Epithelial cell of alveolus of lung (primary cell): ENCODE results near the gene TMSB10. TPM values are rescaled to one million over a fixed set of nuclear protein-coding genes. Genes with fewer than 3 reads are reported as not detected.

Experiments
- total RNA-seq: library from RNA; depleted of rRNA; stranded (reverse); fragments of >200 nt; gene quantifications from 2 replicates; pipeline ENCODE4 v1.2.1, GENCODE V29; 2015

The TMSB10 gene
- total RNA-seq = 9,247 and 9,695 TPM in 2 replicates

GRCh38 chr2:84905181-84906107, at the start of gene TMSB10:
TSS of gene TMSB10 (plus strand) at chr2:84905656.

GRCh38 chr2:84880645-84881521, 24.6 kb upstream of the TMSB10 start, which contains the start of gene TRABD2A:
TSS of gene TRABD2A (minus strand) at chr2:84881084. CDS start at chr2:84881039, 45 bp downstream.

Other genes with a start within 250 kb of the TMSB10 start
- 5.3 and 16.3 TPM in 2 replicates for gene TRABD2A, start 24.6 kb upstream of the TMSB10 start, total RNA-seq
- gene KCMF1, start 65.5 kb downstream of the TMSB10 start, total RNA-seq = 23.7 and 50.7 TPM in 2 replicates
- gene TCF7L1, start 227.7 kb downstream of the TMSB10 start, total RNA-seq = 0.78 and 1.4 TPM in 2 replicates